Fibroblast of skin of abdomen (primary cell): ENCODE measurements around the gene BLCAP.
"Not testable (repeated sequence)": the region's sequence is repeated elsewhere in the genome, so short reads cannot be mapped to it uniquely, and the experiment has no call there.

ENCODE experiments used
- DNase-seq: peaks from one replicate; pipeline ENCODE4 v3.0.0-alpha.2; 2013

The BLCAP gene

GRCh38 chr20:37513779-37514359, 13.8 kb downstream of the BLCAP start:
- DNase-seq: no peak

- DNase-seq: peak; percentile 92
Observed at GRCh38 chr20:37511610-37512275, 15.9 kb downstream of the BLCAP start.

GRCh38 chr20:37510226-37510625, 17.4 kb downstream of the BLCAP start:
- no peak for DNase-seq

GRCh38 chr20:37506152-37506725, 21.4 kb downstream of the BLCAP start:
- DNase-seq: no peak

GRCh38 chr20:37505263-37506151, 22.2 kb downstream of the BLCAP start:
- no peak for DNase-seq

GRCh38 chr20:37504404-37505096, 23.1 kb downstream of the BLCAP start:
- DNase-seq: no peak

- DNase-seq: no peak
Observed at GRCh38 chr20:37503256-37503927, 24.3 kb downstream of the BLCAP start.

- DNase-seq: no peak
Observed at GRCh38 chr20:37502654-37503053, 25.0 kb downstream of the BLCAP start.

- no peak for DNase-seq
Observed at GRCh38 chr20:37501940-37502339, 25.7 kb downstream of the BLCAP start.

GRCh38 chr20:37500311-37500710, 27.4 kb downstream of the BLCAP start:
- DNase-seq: no peak

- DNase-seq: peak; percentile 77
Observed at GRCh38 chr20:37498066-37498665, 29.5 kb downstream of the BLCAP start.

- DNase-seq: no peak
Observed at GRCh38 chr20:37494796-37495195, 32.9 kb downstream of the BLCAP start.

GRCh38 chr20:37494301-37494700, 33.4 kb downstream of the BLCAP start:
- DNase-seq: no peak

- DNase-seq: no peak
Observed at GRCh38 chr20:37492945-37493344, 34.7 kb downstream of the BLCAP start.

- DNase-seq: no peak
Observed at GRCh38 chr20:37492096-37492625, 35.5 kb downstream of the BLCAP start.

- no peak for DNase-seq
Observed at GRCh38 chr20:37490663-37491350, 36.9 kb downstream of the BLCAP start.

GRCh38 chr20:37486209-37486608, 41.5 kb downstream of the BLCAP start:
- DNase-seq: not testable (repeated sequence)

- no peak for DNase-seq
Observed at GRCh38 chr20:37484331-37484730, 43.3 kb downstream of the BLCAP start.

GRCh38 chr20:37481610-37482009, 46.1 kb downstream of the BLCAP start:
- DNase-seq: no peak

GRCh38 chr20:37480919-37481318, 46.8 kb downstream of the BLCAP start:
- no peak for DNase-seq
